ENCODE measurements around the gene ZNF692.

DNA sequence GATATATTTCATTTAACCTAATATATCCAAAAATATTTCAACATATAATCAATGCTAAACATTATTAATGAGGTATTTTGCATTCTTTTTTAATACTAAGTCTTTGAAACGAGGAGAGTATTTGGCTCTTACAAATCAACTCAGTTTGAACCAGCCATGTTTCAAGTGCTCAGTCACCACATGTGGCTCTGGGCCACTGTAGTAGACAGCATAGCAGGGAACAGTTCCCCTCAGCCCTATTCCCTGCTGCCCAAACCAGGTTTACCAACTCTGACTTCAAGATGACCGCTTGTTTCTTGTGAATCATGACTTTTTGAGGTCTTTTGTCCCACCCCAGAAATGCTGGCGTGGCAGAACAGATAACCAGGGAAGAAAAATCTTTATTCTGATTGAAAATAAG, 15.2 kb downstream of the ZNF692 start:
- TF ChIP-seq NFIC (IDR thresholded peaks at IDR 0.05) (no peak), EP300 (IDR thresholded peaks at IDR 0.05; ENCODE audit: borderline replicate concordance) (no peak), MAX (IDR thresholded peaks at IDR 0.05) (no peak), TEAD4 (IDR thresholded peaks at IDR 0.05) (no peak), CEBPB (IDR thresholded peaks at IDR 0.05) (no peak), TCF12 (IDR thresholded peaks at IDR 0.05; ENCODE audit: low read depth) (no peak), TAF1 (IDR thresholded peaks at IDR 0.05; ENCODE audit: low read depth) (no peak), ZBTB7A (IDR thresholded peaks at IDR 0.05; ENCODE audit: low read depth) (no peak), FOXM1 (IDR thresholded peaks at IDR 0.05; ENCODE audit: borderline replicate concordance, low read depth) (no peak), REST (IDR thresholded peaks at IDR 0.05; ENCODE audit: low read depth) (no peak)
- TF ChIP-seq, protein P1, sequence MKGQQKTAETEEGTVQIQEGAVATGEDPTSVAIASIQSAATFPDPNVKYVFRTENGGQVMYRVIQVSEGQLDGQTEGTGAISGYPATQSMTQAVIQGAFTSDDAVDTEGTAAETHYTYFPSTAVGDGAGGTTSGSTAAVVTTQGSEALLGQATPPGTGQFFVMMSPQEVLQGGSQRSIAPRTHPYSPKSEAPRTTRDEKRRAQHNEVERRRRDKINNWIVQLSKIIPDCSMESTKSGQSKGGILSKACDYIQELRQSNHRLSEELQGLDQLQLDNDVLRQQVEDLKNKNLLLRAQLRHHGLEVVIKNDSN (IDR thresholded peaks at IDR 0.05) = no peak

All from Ishikawa (cell line).